ENCODE results near the gene TMC7.

Gene TMC7

GRCh38 chr16:19084879-19085278, 101.1 kb downstream of the TMC7 start:
- Histone ChIP-seq H3K4me1 (ENCODE audit: control insufficient read depth in 1 of 2, insufficient read depth in 2 of 2, low read length in 2 of 2) (peaks cover 6 to 11% of the 10 kb centered on the region in 2 donors), H3K9ac (ENCODE audit: low read depth in 1 of 2, low read length in 2 of 2) (no peak overlapping the region), H3K9me3 (ENCODE audit: control insufficient read depth in 1 of 2, low read length in 2 of 2) (no peaks in the 10 kb centered on the region), H3K36me3 (ENCODE audit: control insufficient read depth in 1 of 2, insufficient read depth in 2 of 2, low read length in 2 of 2) (peaks cover 0 to 13% of the 10 kb centered on the region in 2 donors), H3K4me3 (ENCODE audit: low read depth in 1 of 2, low read length in 2 of 2) (no peak overlapping the region), H3K27me3 (ENCODE audit: control insufficient read depth in 1 of 2, insufficient read depth in 2 of 2, low read length in 2 of 2) (no peaks in the 10 kb centered on the region), H3K27ac (ENCODE audit: low read depth, low read length) (no peak overlapping the region)

- no peaks in the 10 kb centered on the region for H3K9me3 ChIP-seq (ENCODE audit: control insufficient read depth in 1 of 2, low read length in 2 of 2)
- H3K36me3 ChIP-seq (ENCODE audit: control insufficient read depth in 1 of 2, insufficient read depth in 2 of 2, low read length in 2 of 2): peaks cover 0 to 10% of the 10 kb centered on the region in 2 donors
- H3K9ac ChIP-seq (ENCODE audit: low read depth in 1 of 2, low read length in 2 of 2): peak overlapping the region; percentile 52 to 84
- H3K27me3 ChIP-seq (ENCODE audit: control insufficient read depth in 1 of 2, insufficient read depth in 2 of 2, low read length in 2 of 2): no peaks in the 10 kb centered on the region
- H3K27ac ChIP-seq (ENCODE audit: low read depth, low read length): no peak overlapping the region
- H3K4me1 ChIP-seq (ENCODE audit: control insufficient read depth in 1 of 2, insufficient read depth in 2 of 2, low read length in 2 of 2): peaks cover 6 to 11% of the 10 kb centered on the region in 2 donors
- H3K4me3 ChIP-seq (ENCODE audit: low read depth in 1 of 2, low read length in 2 of 2): peak overlapping the region; percentile 73 to 77
These were observed 102.0 kb downstream of the TMC7 start for GRCh38 chr16:19085679-19086200.

- Histone ChIP-seq H3K36me3 (ENCODE audit: control insufficient read depth in 1 of 2, insufficient read depth in 2 of 2, low read length in 2 of 2) (peaks cover 0 to 3% of the 10 kb centered on the region in 2 donors), H3K27me3 (ENCODE audit: control insufficient read depth in 1 of 2, insufficient read depth in 2 of 2, low read length in 2 of 2) (no peaks in the 10 kb centered on the region), H3K27ac (ENCODE audit: low read depth, low read length) (no peak overlapping the region), H3K4me3 (ENCODE audit: low read depth in 1 of 2, low read length in 2 of 2) (peak overlapping the region; percentile 73 to 77), H3K9ac (ENCODE audit: low read depth in 1 of 2, low read length in 2 of 2) (peak overlapping the region; percentile 52 to 84), H3K4me1 (ENCODE audit: control insufficient read depth in 1 of 2, insufficient read depth in 2 of 2, low read length in 2 of 2) (peaks cover 6 to 11% of the 10 kb centered on the region in 2 donors), H3K9me3 (ENCODE audit: control insufficient read depth in 1 of 2, low read length in 2 of 2) (no peaks in the 10 kb centered on the region)
These were observed 102.8 kb downstream of the TMC7 start for GRCh38 chr16:19086322-19087199.

- no peaks in the 10 kb centered on the region for H3K9me3 ChIP-seq (ENCODE audit: control insufficient read depth in 1 of 2, low read length in 2 of 2)
- peaks cover 6 to 11% of the 10 kb centered on the region in 2 donors for H3K4me1 ChIP-seq (ENCODE audit: control insufficient read depth in 1 of 2, insufficient read depth in 2 of 2, low read length in 2 of 2)
- no peaks in the 10 kb centered on the region for H3K27me3 ChIP-seq (ENCODE audit: control insufficient read depth in 1 of 2, insufficient read depth in 2 of 2, low read length in 2 of 2)
- no peaks in the 10 kb centered on the region for H3K36me3 ChIP-seq (ENCODE audit: control insufficient read depth in 1 of 2, insufficient read depth in 2 of 2, low read length in 2 of 2)
- no peak overlapping the region for H3K27ac ChIP-seq (ENCODE audit: low read depth, low read length)
- no peak overlapping the region for H3K9ac ChIP-seq (ENCODE audit: low read depth in 1 of 2, low read length in 2 of 2)
- H3K4me3 ChIP-seq (ENCODE audit: low read depth in 1 of 2, low read length in 2 of 2): no peak overlapping the region
These were observed 104.7 kb downstream of the TMC7 start for GRCh38 chr16:19088341-19088916.

- Histone ChIP-seq H3K4me3 (ENCODE audit: low read depth in 1 of 2, low read length in 2 of 2) (no peak overlapping the region), H3K9ac (ENCODE audit: low read depth in 1 of 2, low read length in 2 of 2) (no peak overlapping the region)
These were observed 105.7 kb downstream of the TMC7 start for GRCh38 chr16:19089410-19089955.

GRCh38 chr16:19090916-19091315, 107.2 kb downstream of the TMC7 start:
- H3K4me3 ChIP-seq (ENCODE audit: low read depth in 1 of 2, low read length in 2 of 2): no peak overlapping the region
- no peaks in the 10 kb centered on the region for H3K9me3 ChIP-seq (ENCODE audit: control insufficient read depth in 1 of 2, low read length in 2 of 2)
- H3K27ac ChIP-seq (ENCODE audit: low read depth, low read length): no peak overlapping the region
- H3K36me3 ChIP-seq (ENCODE audit: control insufficient read depth in 1 of 2, insufficient read depth in 2 of 2, low read length in 2 of 2): no peaks in the 10 kb centered on the region
- H3K9ac ChIP-seq (ENCODE audit: low read depth in 1 of 2, low read length in 2 of 2): no peak overlapping the region
- H3K27me3 ChIP-seq (ENCODE audit: control insufficient read depth in 1 of 2, insufficient read depth in 2 of 2, low read length in 2 of 2): no peaks in the 10 kb centered on the region
- H3K4me1 ChIP-seq (ENCODE audit: control insufficient read depth in 1 of 2, insufficient read depth in 2 of 2, low read length in 2 of 2): peaks cover 5% of the 10 kb centered on the region in 2 donors

More at GRCh38 chr16:19089410-19089955, 105.7 kb downstream of the TMC7 start:
- no peaks in the 10 kb centered on the region for H3K27me3 ChIP-seq (ENCODE audit: control insufficient read depth in 1 of 2, insufficient read depth in 2 of 2, low read length in 2 of 2)
- no peaks in the 10 kb centered on the region for H3K36me3 ChIP-seq (ENCODE audit: control insufficient read depth in 1 of 2, insufficient read depth in 2 of 2, low read length in 2 of 2)
- no peak overlapping the region for H3K27ac ChIP-seq (ENCODE audit: low read depth, low read length)
- H3K9me3 ChIP-seq (ENCODE audit: control insufficient read depth in 1 of 2, low read length in 2 of 2): no peaks in the 10 kb centered on the region
- peaks cover 6 to 11% of the 10 kb centered on the region in 2 donors for H3K4me1 ChIP-seq (ENCODE audit: control insufficient read depth in 1 of 2, insufficient read depth in 2 of 2, low read length in 2 of 2)

- Histone ChIP-seq H3K4me3 (ENCODE audit: low read depth in 1 of 2, low read length in 2 of 2) (no peak overlapping the region), H3K36me3 (ENCODE audit: control insufficient read depth in 1 of 2, insufficient read depth in 2 of 2, low read length in 2 of 2) (no peaks in the 10 kb centered on the region), H3K4me1 (ENCODE audit: control insufficient read depth in 1 of 2, insufficient read depth in 2 of 2, low read length in 2 of 2) (no peaks in the 10 kb centered on the region), H3K27me3 (ENCODE audit: control insufficient read depth in 1 of 2, insufficient read depth in 2 of 2, low read length in 2 of 2) (no peaks in the 10 kb centered on the region), H3K9me3 (ENCODE audit: control insufficient read depth in 1 of 2, low read length in 2 of 2) (no peaks in the 10 kb centered on the region), H3K27ac (ENCODE audit: low read depth, low read length) (no peak overlapping the region), H3K9ac (ENCODE audit: low read depth in 1 of 2, low read length in 2 of 2) (no peak overlapping the region)
These were observed 109.1 kb downstream of the TMC7 start for GRCh38 chr16:19092653-19093410.

GRCh38 chr16:19093631-19094541, 110.2 kb downstream of the TMC7 start:
- no peaks in the 10 kb centered on the region for H3K9me3 ChIP-seq (ENCODE audit: control insufficient read depth in 1 of 2, low read length in 2 of 2)
- H3K4me1 ChIP-seq (ENCODE audit: control insufficient read depth in 1 of 2, insufficient read depth in 2 of 2, low read length in 2 of 2): no peaks in the 10 kb centered on the region
- H3K36me3 ChIP-seq (ENCODE audit: control insufficient read depth in 1 of 2, insufficient read depth in 2 of 2, low read length in 2 of 2): no peaks in the 10 kb centered on the region
- no peak overlapping the region for H3K9ac ChIP-seq (ENCODE audit: low read depth in 1 of 2, low read length in 2 of 2)
- H3K27ac ChIP-seq (ENCODE audit: low read depth, low read length): no peak overlapping the region
- H3K27me3 ChIP-seq (ENCODE audit: control insufficient read depth in 1 of 2, insufficient read depth in 2 of 2, low read length in 2 of 2): no peaks in the 10 kb centered on the region
- no peak overlapping the region for H3K4me3 ChIP-seq (ENCODE audit: low read depth in 1 of 2, low read length in 2 of 2)

Measured in duodenal mucosa (tissue), 2 donors.